GM21528 (cell line): ENCODE measurements around the gene EGFR.

ENCODE experiments used
- ATAC-seq: cut with Tn5 transposase; IDR thresholded peaks from one replicate; pipeline ENCODE4 v1.9.1; 2021; ENCODE audit warnings: mild to moderate bottlenecking, moderate library complexity; ENCODE audit not compliant: unreplicated experiment, low FRiP score

Gene EGFR

DNA sequence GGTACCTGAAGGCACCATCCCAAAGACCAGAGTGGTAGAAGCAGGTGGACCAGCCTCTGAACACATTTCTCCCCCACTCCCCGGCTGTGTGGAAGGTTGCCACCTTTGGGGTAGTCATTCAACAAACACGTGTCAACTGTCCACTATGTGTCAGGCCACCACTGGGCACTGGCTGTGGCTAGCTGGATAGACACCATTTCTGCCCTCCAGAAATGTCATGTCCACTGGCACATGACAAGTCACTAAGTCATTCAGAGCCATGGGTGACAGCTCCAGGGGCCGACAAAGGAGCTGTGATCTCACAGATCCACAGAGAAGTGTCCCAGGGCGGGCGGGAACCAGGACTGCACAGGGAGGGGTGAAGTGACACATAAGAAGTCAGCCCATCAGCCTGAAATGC, 99.6 kb downstream of the EGFR start:
- no peak for ATAC-seq

DNA sequence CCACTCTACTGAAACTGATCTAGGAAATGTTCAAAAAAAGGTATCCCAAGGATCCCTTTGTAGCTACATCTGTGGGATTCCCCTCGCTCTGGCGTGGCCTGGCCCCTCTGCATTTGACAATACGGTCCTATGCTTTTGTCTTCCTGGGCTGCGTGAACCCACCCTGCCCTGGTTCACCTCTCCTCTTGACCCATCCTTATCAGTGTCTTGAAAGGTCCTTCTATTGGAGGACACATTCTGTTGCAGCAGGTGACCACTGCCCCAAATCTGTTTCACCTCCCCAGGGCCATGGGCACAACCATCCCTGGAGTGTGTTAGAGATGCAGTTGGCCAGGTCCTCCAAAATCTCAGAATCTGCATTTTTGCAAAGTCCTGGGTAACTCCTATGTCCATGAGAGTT, 100.8 kb downstream of the EGFR start:
- no peak for ATAC-seq

DNA sequence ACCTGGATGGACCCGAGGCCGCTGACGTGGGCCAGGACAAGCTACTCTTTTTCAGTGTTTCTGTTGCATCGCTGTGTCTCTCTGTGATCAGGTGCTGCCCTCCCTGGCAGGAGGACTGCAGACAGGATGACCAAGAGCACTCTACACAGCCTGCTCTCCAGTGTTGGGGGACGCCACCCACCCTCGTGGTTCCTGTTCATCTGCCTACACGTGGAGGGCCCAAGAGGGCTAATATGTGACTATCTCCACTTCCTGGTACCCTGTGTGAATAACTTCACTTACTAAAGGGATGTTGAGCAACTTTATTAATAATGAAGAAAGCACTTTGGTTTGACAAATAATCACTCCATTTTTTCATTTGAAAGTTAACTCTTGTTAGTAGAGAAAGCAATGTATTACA, 101.3 kb downstream of the EGFR start:
- ATAC-seq = no peak

DNA sequence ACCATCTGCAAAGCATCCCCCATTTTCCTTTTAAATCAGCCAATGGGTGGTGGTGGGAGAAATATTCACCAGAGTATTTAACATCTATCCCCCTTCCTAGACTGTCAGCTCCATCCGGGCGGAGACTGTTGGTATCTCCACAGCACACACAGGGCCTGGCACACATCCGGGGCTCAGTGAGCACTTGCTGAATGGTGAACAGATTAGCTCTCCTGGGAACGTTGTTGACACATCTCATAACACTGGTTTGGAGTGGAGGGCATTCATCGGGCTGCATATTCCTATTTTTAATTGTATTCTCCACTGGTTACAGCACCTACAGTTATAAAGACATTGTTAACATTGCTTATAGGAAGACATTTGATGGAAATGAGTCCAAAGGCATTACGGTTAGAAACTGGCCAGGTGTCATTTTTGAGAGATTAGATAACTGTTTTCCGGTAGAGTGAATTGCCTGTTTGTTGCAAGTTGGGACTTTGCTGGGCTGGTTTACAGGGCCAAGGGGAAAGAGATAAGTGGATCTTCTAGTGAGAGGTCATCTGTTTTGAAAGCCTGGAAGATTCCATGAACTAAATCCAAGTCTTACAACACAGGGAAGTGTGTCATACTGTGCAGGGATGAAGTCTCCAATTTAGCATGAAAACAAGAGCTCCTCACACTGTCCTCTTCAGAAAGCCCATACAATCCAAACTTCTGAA, 101.8 kb downstream of the EGFR start:
- ATAC-seq = no peak

DNA sequence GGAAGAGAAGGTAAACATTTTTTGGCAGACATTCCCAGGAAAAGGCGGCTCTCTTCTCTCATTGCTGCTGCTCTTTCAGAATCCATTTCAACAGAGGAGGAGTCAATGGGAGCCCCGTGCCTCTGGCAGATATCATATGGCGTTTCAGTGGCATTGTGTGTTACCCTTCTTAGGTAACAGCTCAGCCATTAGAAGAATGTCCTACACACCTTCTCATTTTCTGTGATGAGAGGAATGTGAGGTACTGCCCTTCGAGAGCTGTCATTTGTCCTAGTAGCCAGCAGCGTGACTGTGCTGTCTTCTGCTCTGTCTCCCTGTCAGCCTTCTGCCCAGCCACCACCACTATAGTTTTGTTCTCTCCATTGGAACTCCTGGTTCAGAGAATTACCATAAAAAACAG, 102.4 kb downstream of the EGFR start:
- no peak for ATAC-seq

DNA sequence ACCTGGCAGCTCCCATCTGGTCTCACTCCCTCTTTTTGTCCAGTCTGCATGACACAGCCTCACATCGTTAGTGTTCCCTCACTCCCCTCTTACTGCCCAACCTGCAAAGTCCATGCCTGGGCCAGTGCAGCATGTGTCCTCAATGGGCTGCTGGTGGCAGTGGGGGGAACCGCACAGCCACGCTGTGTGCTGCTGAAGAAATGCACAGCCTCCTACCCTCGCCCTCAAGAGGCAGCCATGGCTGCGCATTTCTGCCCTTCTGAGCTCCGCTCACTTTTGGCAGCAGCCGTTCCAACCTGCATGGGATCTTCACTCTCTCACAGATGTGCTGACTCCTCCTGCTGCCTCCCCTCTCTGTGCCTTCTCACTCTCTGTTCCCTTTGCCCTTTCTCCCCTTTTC, 103.4 kb downstream of the EGFR start:
- no peak for ATAC-seq

DNA sequence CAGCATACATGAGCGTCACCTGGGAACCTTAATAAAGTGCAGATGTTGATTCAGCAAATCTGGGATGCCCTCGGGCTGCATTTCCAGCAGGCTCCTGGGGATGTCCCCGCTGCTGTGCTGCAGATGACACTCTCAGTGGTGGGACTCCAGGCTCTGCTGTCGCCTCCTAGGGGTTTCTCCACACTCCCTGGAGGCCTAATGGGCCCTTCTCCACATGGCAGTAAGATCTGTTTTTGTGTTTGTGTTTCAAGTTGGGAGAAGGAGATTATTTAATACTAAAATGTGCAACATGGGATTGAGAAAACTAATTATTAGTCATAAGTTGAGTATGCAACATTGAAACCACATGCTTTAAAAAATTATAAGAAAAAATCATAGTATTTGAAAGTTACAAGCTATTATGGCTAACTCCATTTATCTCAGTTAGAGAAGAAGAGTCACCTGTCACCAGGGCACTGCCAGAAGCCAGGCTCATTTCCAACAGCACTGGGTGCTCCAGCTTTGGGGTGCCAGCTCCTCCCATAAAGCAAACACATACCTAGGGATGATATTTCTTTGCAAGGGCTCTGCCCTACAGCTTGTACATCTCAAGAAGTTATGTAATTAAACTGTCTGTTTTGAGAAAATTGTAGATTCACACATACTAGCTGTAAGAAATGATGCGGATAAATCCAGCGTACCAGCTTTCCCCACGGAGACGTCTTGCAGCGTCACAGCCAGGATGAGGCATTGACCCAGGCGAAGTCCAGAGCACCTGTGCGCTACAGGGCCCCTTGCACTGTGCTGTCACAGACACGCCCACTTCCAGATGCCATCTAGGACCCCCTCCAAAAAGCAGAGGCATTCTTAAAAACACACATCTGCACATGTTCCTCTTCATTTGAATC, 106.4 kb downstream of the EGFR start:
- no peak for ATAC-seq

DNA sequence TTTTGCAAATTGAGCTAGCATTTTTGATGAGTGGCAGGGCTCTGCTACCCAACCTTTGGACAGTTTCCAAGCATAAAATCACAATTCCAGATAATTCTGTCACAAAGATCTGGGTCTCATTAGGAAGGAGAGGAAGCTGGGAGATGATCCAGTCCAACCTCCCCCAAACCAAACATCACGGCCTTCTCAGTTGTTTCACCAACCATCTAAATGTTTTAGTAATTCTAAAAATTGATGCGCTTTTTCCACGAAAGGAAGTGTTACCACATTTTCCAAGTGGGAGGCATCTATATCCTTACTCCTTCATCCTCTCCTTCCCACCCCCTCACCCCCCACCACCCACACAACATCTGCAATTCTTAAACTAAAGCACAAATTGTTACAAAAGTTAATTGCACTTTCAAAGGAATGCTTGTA, 108.3 kb downstream of the EGFR start:
- no peak for ATAC-seq

DNA sequence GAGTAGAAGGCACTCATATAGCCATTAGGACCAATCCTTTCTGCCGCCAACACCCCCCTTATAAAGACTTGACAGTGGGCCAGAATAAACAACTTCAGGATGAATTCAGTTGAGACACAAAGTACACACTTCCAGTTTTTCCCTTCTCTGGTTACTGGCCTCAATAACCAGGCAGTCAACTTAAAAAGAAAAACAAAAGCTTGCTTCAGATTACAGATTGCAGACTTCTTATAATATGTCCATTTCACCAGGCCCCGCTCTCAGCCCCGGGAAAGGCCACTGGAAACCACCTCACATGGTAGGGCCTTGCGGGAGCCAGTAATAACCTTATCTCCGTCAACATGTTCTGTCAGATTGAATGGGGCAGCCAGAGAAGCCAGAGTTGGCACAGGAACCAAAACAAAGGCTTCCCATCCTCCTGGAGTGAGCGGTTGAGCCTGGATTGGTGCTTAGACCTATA, 108.8 kb downstream of the EGFR start:
- no peak for ATAC-seq

DNA sequence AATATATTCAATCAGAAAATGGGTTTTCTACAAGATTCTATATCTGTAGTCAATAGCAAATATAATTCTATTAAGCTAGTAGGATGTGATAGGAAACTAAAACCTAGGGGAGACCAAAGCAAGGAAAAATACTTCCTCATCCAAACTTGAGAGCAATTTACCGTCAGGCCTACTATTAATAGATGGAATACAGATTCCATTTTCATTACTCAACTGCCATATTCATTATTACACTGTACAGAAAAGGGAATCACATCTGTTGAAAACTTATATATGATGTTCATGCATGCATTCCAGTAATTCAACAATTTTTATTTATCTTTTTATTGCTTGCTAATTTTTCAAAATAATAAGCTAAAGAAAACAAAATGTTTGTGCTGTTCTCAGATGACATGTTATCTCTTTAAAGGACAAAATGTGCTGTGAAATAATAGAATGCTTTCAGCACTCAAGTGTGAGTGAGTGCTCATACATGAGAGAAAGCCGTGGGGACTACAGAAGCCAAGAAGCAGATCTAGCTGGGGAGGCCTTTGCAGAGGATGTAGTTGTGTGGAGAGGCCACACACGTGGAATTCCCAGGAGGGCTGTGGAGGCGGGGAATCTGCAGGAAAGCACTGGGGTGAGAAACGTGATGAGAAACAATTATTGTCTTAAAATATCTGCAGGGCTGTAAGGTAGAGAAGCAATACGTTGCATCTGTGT, 110.0 kb downstream of the EGFR start:
- ATAC-seq = no peak

DNA sequence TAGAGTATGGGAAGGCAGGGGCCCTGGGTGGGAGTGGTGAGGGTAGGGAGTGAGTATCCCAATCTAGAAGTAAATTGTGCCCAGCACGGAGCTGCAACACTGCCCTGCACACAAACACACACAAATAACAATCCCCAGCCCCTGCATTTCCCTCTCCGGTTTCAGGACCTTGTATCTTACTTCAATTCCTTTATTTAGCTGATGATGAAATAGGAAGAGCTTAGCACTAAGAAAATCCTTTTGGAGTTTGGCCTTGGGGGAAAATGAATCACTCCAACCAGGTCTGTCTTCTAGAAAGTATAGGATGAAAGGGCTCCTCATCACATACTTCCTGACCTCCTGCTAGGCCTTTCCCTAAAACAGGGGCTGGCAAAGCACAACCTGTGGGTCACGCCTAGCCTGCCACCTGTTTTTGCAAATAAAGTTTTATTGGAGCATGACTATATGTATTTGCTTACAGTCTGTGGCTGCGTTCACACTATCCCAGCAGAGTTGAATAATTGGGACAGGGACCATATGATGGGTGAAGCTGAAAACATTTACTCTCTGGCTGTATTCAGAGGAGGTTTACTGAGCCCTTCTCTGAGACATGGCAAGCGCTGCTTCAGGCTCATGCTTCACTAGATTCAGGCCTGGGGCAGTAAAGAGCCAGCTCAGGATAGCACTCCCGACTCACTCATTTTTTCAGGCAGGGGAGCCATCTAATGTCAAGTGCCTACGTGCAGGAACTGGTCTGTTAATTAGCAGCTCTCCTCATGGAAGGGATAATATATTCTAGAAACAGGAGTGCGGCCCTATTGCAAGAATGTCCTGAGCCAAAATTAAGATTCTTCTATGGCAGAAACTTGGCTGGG, 111.0 kb downstream of the EGFR start:
- ATAC-seq = no peak

DNA sequence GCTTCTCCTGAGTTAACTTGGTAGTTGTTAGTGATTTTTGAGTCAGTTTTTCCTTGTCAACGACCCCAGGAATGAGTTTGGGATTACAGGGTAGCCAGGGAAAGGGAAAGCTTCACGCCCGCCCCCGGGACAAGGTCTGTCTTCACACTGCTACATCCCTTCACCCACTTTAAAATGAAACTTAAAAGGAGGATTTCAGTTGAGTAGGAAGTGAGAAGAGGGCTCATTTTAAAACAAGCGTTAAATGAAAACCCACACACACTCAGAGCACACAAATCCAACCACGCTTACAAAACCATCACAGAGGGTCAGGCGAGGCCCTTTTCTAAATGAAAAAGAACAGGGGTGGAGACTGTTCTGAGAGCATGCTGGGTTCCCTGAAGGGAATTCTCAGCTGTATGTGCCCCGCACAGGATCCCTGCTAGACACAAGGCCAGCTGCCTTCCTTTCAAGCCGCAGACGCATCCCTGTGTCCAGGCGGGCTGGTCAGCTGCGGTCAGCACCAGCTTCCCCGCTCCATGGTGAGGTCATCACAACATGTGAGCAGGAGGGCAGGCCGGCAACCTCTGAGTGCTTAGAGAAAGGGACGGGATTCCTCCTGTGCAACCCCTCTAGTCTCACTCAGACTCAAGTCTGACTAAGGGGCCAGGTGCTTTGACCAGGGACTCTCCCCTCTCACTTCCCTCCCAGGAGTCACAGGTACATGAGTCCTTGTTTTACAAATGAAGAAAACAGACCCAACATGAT, 111.8 kb downstream of the EGFR start:
- no peak for ATAC-seq

DNA sequence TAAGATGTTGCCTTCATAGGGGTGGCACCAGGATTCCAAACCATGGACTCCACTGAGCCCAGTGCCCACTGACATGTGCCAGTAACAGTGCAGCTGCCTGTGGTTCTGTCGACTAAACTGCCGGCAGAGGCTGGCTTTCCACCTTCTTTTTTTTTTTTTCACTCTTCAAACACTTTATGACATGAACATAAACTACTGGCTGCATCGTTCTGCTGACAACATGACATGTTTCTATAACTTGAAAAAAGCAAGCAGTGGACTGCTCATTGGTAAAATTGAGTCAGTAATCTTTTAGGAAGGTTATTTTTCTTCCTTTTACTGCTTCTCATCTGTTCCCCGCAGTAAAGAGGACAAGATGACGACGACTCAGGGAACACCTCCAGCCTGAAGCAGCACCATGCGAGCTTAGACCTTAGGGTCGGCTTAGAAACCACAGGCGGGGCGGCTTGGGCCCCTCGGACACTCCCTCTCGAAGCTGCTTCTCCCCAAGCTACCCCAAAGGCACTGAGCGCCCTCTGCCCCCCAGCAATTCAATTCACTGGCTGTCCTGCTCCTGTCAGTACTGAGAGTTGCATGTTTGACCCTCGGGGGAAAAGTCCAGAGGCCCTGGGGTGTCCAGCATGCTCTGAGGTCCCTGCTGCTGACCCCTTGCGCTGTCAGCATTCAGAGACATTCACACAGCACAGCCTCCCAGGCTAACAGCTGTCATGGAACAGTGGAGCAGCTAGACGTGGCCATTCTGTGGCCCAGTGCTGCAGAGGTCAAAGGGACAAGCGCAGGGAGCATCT, 112.5 kb downstream of the EGFR start:
- no peak for ATAC-seq

DNA sequence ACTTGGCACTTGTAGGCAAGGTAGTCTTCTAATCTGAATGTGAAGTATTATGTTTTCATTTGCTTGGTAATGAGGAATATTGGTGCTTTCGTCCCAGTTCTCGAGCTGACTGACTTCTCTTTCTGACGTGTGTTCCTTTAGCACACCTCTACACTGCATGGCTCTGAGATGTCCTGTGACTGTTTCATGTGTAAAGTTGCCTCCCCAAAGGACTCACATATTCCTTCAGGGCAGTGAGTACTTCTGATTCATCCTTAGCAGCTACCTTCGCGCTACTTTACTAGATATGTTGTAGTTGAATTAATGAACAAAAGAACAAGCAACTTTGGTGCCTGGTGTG, 113.7 kb downstream of the EGFR start:
- no peak for ATAC-seq

DNA sequence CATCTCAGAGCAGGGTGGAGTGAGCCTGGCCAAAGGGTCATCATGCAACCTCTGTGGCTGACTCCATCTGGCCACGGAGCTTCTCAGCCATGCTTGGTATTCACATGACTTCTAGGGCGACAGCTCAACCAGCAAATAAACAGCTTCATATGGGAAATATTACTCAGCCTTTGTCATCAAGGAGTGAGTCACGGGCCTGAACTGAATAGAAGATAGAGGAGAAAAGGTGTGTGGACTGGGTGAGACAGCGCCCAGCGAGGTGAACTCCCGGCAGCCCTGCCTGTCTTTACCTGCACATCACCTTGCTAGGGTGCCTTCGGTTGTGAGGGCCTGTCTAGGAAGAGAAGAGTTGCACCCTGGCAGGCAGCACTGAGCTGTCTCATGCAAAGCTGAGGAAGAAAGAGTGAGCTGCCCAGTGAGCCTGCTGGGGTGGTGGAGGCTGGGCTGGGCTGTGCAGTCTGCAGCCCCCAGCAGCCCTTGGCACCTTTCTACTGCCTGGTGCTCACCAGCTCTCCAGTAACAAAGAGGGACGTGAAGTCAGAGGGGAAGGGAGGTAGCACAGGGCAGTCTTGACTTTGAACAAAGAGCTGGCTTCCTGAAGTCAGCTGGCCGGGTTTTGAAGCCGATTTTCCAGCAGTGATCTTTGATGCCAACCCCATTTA, 114.2 kb downstream of the EGFR start:
- no peak for ATAC-seq

DNA sequence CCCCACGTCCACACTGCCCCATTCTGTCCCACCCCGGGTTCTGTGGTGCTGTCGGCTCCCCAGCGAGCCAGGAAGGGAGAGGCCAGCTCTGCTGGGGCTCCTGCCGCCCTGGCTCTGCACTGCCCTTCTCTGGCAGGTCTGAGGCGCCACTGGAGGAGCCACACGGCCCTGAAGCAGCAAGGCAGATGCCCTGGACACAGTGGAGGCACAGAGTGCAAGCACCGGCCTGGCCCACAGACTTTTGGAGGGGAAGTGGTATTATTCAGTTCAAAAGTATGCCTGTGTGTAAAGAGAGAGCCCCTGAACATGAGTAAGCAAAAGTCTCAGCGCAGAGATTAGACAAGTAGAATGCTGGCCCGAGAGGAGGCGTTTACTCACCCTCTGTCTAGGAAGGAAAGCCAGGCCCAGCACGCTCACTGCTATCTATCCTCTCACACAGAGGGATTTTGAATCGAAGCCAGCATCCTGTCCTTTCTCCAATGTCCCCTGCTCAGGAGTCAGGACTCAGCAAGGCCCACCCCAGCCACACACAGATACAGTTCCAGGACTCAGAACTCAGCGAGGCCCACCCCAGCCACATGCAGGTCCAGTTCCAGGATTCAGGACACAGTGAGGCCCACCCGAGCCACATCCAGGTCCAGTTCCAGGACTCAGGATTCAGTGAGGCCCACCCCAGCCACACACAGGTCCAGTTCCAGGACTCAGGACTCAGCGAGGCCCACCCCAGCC, 115.0 kb downstream of the EGFR start:
- ATAC-seq = no peak

DNA sequence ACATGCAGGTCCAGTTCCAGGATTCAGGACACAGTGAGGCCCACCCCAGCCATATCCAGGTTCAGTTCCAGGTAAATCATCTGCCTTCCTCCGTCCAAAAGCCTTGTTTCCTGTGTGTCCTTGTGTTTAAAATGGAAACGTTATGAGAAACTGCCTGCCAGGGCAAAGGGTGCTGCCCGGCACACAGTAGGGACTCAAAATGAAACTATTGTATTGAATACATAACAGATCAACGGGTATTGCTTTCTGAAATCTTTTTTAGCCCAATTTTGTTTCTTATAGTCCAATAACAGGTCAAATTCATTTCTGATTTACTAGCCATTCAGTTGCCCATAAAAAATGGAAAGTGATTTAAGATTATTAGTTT, 115.5 kb downstream of the EGFR start:
- no peak for ATAC-seq

DNA sequence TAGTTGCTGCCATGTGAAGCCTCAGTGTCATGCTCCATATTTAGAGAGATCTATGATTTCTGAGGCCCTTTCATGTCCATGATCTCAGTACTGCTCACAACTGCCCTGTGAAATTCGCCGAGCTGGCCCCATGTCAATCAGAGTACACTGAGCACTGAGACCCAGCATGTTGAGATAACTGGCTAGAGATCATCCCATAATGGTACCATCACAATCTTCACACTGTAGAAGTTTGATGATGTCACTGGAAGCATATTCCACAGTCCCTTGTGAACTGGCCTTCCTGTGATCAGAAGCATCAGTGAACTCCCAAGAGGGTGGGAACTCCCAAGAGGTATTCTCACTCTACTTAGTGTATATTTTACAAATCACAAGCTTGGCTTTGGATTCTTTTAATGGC, 116.0 kb downstream of the EGFR start:
- no peak for ATAC-seq
